Lower leg skin (tissue), 4 donors: ENCODE measurements around the gene PRM1. TPM values are rescaled to one million over a fixed set of nuclear protein-coding genes. Genes with fewer than 3 reads are reported as not detected.

Experiments used
- DNase-seq, 2 donors: peaks; one replicate each; pipeline ENCODE4 v3.0.0-alpha.2; 2019; ENCODE audit warnings: low spot score in 2 of 2
- H3K4me3 ChIP-seq: fragments of 200-600 bp; sonication (generic); 2 replicates; pipeline ENCODE4 v1.5.1; 2017; ENCODE audit warnings: mild to moderate bottlenecking, low read depth; ENCODE audit not compliant: poor library complexity, severe bottlenecking
- POLR2A ChIP-seq, 2 donors: fragments of 450-650 bp; IDR thresholded peaks; one replicate each; pipeline ENCODE4 v1.6.1; 2016 to 2017; ENCODE audit warnings: antibody characterized with exemption in 2 of 2, mild to moderate bottlenecking in 1 of 2, moderate library complexity in 1 of 2
- WGBS, 2 donors: methylation state at CpG; one replicate each; pipeline ENCODE4 v1.1.5; 2018; 5-methylcytosine and 5-hydroxymethylcytosine counted together
- intact Hi-C: fragments of 100-400 bp; cut with DNase I; formaldehyde crosslinking; loops from one replicate; pipeline ENCODE4 v1.15.0; 2023; ENCODE audit warnings: low total_unique reads
- total RNA-seq, 4 donors: library from RNA; depleted of rRNA; stranded (reverse); fragments of >200 nt; gene quantifications; one replicate each; pipeline ENCODE4 v1.1.0, GENCODE V29; 2016
- TF ChIP-seq, protein P1 (sequence below), 3 donors: fragments of 450-650 bp; IDR thresholded peaks; one replicate each; pipeline ENCODE4 v1.5.1; 2016; ENCODE audit warnings: antibody characterized with exemption in 3 of 3, mild to moderate bottlenecking in 3 of 3, moderate library complexity in 2 of 3

PRM1 gene
- total RNA-seq, 4 donors from 2014 or later: not detected

DNA sequence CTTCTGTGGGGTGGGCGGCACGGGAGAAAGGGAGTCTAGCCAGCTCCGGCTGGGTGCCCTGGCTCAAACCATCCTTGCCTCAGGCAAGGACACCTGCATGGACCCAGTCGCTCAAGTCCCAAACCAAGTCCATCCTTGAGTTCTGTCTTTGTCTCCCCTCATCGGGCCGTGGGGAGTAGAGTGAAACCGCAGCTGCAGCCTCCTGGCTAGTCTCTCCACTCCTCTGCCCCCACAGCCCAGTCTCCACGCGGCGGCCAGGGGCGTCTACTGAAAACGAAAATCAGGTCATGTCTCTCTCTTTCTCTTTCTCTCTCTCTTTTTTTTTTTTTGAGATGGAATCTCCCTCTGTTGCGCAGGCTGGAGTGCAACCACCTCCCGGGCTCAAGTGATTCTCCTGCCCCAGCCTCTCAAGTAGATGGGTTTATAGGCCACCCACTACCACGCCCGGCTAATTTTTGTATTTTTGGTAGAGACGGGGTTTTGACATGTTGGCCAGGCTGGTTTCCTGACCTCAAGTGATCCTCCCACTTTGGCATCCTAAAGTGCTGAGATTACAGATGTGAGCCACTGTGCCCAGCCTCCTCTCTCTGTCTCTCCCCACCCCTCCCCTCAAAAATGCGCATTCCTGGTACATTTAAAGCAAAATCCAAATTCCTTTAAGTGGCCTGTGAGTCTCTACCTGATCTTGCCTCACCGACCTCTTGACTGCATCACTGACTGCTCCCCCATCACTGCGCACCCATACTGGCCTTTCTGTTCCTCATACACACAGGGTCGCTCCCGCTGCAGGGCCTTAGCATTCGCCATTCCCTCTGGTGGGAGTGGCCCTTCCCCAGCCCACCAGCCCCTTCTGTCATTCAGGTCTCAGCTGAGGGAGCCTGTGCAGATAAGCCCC lies 46.4 kb upstream of the PRM1 start:
- no peak for TF ChIP-seq POLR2A (IDR thresholded peaks at IDR 0.05)
- TF ChIP-seq, protein P1, sequence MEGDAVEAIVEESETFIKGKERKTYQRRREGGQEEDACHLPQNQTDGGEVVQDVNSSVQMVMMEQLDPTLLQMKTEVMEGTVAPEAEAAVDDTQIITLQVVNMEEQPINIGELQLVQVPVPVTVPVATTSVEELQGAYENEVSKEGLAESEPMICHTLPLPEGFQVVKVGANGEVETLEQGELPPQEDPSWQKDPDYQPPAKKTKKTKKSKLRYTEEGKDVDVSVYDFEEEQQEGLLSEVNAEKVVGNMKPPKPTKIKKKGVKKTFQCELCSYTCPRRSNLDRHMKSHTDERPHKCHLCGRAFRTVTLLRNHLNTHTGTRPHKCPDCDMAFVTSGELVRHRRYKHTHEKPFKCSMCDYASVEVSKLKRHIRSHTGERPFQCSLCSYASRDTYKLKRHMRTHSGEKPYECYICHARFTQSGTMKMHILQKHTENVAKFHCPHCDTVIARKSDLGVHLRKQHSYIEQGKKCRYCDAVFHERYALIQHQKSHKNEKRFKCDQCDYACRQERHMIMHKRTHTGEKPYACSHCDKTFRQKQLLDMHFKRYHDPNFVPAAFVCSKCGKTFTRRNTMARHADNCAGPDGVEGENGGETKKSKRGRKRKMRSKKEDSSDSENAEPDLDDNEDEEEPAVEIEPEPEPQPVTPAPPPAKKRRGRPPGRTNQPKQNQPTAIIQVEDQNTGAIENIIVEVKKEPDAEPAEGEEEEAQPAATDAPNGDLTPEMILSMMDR (IDR thresholded peaks at IDR 0.05): no peak
- intact Hi-C loops: no loop called here
- DNase-seq: no peak
- H3K4me3 ChIP-seq: no peak overlapping the region
- WGBS, 2 donors: 75% methylated on average over 22 to 23 of the region's 23 CpGs

DNA sequence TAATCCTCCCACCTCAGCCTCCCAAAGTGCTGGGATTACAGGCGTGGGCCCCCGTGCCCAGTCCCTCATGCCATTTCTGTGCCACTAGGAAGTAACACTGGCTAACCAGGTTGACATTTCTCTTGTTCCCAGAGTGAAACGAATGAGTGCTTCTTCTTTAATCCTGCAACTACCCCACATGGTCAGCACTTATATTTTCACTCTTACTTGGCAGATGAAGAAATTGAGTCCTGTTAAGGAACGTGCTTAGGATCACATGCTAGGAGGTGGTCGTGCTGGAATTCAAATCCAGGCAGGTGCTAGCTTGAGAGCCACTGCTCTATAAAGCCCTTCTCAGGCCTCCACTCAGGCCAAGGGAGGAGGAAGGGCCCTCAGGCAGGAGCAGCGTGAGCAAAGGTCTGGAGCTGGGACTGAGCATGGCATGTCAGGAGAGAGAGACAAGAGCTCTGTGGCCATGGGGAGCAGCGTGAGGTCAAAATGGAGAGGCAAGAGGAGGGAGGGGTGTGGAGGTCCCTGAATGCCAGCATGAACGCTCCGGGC lies 45.7 kb upstream of the PRM1 start:
- no peak overlapping the region for H3K4me3 ChIP-seq
- DNase-seq: no peak
- 85 to 93% methylated on average over 9 of the region's 9 CpGs for WGBS, 2 donors
- TF ChIP-seq, protein P1 (IDR thresholded peaks at IDR 0.05): no peak
- TF ChIP-seq POLR2A (IDR thresholded peaks at IDR 0.05): no peak
- intact Hi-C loops: no loop called here

DNA sequence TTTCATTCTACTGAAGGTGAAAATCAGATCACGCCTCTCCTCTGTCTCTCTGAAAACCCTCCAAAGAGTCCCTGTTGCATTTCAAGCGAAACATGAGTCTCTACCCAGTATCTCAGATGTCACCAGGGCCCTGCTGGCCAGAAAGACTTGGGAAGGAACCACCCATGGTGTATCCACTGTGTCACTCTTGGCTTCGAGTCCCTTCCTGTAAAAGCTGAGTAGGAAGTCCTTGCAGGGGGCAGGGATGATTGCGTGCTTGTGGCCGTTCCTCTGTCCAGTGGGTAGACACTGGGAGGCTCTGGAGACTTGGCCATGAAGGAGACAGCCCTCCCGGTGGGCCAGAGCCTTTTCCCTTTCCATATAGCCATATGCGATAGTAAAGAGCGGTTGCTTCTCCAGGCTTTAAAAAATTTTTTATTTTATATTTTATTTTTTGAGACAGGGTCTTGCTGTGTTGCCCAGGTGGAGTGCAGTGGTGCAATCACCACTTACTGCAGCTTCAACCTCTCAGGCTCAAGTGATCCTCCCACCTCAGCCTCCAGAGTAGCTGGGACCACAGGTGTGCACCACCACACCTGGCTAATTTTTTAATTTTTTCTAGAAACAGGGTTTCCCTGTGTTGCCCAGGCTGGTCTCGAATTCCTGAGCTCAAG lies 45.1 kb upstream of the PRM1 start:
- no peak for TF ChIP-seq POLR2A (IDR thresholded peaks at IDR 0.05)
- TF ChIP-seq, protein P1 (IDR thresholded peaks at IDR 0.05): no peak
- no peak overlapping the region for H3K4me3 ChIP-seq
- DNase-seq: no peak
- intact Hi-C loops: no loop called here
- WGBS, 2 donors: 70 to 77% methylated on average over 9 of the region's 9 CpGs

DNA sequence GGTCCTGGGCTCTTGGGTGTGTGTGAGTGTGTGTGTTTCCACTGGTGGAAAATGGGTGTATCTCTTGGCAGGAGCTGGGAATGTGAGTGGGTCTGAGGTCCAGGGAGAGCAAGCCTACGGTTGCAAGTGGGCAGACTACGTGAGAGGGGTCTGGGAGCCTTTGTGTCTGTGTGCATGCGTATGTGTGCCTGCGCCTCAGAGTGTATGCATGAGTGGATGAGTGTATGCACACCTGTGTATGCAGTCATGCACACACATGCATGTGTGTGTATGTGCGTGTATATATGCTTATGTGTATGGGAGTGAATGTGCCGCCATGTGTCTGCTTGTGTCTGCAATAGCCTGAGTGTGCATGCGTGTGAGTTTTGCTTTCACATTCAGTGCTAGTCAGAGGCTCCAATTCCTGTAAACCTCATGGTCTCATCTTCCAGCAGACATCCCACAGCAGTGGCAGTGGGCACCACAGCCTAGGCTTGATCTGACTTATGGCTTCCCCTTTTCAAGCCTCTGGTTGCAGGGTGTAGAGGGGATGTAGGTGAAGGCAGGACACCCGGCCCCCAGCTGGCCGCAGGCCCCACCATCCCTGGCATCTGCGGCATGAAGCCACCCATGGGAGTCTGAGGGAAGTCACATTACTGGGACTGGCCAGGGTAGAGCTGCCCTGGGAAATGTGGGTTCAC lies 44.4 kb upstream of the PRM1 start:
- intact Hi-C loops: no loop called here
- TF ChIP-seq POLR2A (IDR thresholded peaks at IDR 0.05): no peak
- TF ChIP-seq, protein P1 (IDR thresholded peaks at IDR 0.05): no peak
- no peak for DNase-seq
- 87 to 91% methylated on average over 8 to 10 of the region's 10 CpGs for WGBS, 2 donors
- H3K4me3 ChIP-seq: no peak overlapping the region

DNA sequence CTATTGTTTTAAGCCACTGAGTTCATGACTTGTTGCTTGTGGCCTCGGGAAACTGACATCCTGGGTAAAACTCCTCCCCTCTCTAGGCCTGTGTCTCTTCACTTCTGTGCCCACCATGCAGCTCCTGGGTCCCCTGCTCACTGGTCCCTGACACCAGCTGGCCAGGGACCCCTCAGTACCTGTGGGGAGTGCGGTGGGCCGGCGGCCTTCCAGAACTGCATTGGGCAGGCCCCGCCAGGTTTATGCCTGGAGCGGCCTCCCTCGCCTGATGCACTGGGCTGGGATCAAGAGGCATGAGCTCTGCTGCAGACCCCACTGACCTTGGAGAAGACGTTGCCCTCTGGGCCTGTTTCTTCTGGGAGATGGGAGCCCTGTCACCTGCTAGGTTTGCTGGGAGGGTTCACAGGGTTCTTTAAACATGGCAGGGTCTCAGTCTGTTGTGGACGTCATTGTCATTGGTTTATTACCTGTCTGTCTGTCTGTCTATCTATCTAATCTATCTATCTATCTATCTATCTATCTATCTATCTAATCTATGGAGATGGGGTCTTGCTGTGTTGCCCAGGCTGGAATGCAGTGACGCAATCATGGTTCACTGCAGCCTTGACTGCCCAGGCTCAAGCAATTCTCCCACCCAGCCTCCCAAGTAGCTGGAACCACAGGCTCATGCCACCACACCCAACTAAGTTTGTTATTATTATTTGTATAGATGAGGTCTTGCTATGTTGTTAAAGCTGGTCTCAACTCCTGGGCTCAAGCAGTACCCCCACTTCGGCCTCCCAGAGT lies 42.6 kb upstream of the PRM1 start:
- intact Hi-C loops: no loop called here
- no peak overlapping the region for H3K4me3 ChIP-seq
- no peak for DNase-seq
- TF ChIP-seq, protein P1 (IDR thresholded peaks at IDR 0.05): no peak
- TF ChIP-seq POLR2A (IDR thresholded peaks at IDR 0.05): no peak
- WGBS, 2 donors: 90% methylated on average over 8 to 11 of the region's 11 CpGs
